Measurements from ENCODE around the gene SLC49A3. TPM values are rescaled to one million over a fixed set of nuclear protein-coding genes. Genes with fewer than 3 reads are reported as not detected.

Gene SLC49A3
- polyA plus RNA-seq, 1 donor (not counting 4 experiments of a cell fraction or from before 2014, with no cell fraction given) = 0.04 TPM

DNA sequence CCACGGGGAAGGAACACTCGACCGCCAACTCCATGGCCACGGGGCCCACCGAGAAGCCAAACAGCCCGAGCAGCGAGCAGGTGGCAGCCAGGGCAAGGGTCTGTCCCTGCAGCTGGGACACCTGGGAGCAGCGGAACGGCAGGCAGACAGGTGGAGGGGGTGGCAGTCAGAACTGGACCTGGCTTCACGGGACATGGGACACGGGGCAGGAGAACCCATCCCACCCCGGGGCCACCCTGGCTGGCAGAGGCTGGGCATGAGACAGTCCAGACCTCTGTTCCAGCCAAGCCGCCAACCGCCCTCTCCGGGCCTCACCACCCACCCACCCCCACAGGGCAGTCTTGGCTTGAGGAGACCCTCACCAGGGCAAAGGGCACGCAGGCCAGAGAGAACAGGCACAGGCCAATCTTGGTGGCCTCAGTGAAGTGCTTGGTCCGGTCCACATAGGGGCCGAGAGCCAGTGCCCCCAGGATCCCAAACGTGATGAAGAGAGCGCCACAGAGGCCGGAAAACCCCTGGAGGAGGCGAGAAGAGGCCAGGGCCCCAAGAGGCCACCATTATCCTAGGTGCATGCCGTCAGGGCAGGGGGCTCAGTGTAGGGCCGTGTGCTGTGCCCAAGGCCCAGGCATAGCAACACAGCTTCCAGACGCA lies 5.6 kb downstream of the SLC49A3 start:
- Histone ChIP-seq H3K9me1 (ENCODE audit: control insufficient read depth, extremely low read depth, insufficient read depth, low read length) (no peaks in the 10 kb centered on the region), H3K9me3 (ENCODE audit: control insufficient read depth, low read depth, low read length) (no peaks in the 10 kb centered on the region), H3K9ac (ENCODE audit: control insufficient read depth, extremely low read depth, insufficient read depth, low read length) (no peak overlapping the region), H3K4me2 (ENCODE audit: control insufficient read depth, extremely low read depth, insufficient read depth, low read depth, low read length) (no peak overlapping the region), H3K79me2 (ENCODE audit: control insufficient read depth, insufficient read depth, low read length) (no peaks in the 10 kb centered on the region), H3K36me3 (ENCODE audit: control insufficient read depth in 2 of 2, extremely low read depth in 1 of 2, insufficient read depth in 2 of 2, low read length in 2 of 2) (no peaks in the 10 kb centered on the region), H4K20me1 (ENCODE audit: control insufficient read depth, extremely low read depth, insufficient read depth, low read length) (peaks cover 4% of the 10 kb centered on the region), H3K4me3 (ENCODE audit: control insufficient read depth in 2 of 3, extremely low read depth in 1 of 3, insufficient read depth in 2 of 3, low read depth in 1 of 3, low read length in 3 of 3) (no peak overlapping the region), H2AFZ (ENCODE audit: control insufficient read depth, low read length) (no peak overlapping the region), H3K27ac (ENCODE audit: control insufficient read depth, insufficient read depth, low read length) (no peak overlapping the region), H3K4me1 (ENCODE audit: control insufficient read depth, extremely low read depth, insufficient read depth, low read length) (peaks cover 8% of the 10 kb centered on the region), H3K27me3 (ENCODE audit: control insufficient read depth, extremely low read depth, insufficient read depth, low read length) (peaks cover 17% of the 10 kb centered on the region)
- DNase-seq (ENCODE audit: low read depth, low spot score) (no peak), FAIRE-seq (no peak)
- dilution Hi-C loops (cut with MboI; ENCODE audit: extremely low pct_ligation_motif_present, low sequenced_read_pairs) = no loop called here
- TF ChIP-seq, protein P1, sequence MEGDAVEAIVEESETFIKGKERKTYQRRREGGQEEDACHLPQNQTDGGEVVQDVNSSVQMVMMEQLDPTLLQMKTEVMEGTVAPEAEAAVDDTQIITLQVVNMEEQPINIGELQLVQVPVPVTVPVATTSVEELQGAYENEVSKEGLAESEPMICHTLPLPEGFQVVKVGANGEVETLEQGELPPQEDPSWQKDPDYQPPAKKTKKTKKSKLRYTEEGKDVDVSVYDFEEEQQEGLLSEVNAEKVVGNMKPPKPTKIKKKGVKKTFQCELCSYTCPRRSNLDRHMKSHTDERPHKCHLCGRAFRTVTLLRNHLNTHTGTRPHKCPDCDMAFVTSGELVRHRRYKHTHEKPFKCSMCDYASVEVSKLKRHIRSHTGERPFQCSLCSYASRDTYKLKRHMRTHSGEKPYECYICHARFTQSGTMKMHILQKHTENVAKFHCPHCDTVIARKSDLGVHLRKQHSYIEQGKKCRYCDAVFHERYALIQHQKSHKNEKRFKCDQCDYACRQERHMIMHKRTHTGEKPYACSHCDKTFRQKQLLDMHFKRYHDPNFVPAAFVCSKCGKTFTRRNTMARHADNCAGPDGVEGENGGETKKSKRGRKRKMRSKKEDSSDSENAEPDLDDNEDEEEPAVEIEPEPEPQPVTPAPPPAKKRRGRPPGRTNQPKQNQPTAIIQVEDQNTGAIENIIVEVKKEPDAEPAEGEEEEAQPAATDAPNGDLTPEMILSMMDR (optimal IDR thresholded peaks at IDR 0.05 in 1 of 3, IDR thresholded peaks at IDR 0.05 in 1 of 3, conservative IDR thresholded peaks at IDR 0.05 in 1 of 3; ENCODE audit: extremely low read depth in 1 of 3, insufficient read depth in 2 of 3, low read length in 3 of 3) = no peak
- no peak for TF ChIP-seq EZH2 (IDR thresholded peaks at IDR 0.05; ENCODE audit: low read length)

DNA sequence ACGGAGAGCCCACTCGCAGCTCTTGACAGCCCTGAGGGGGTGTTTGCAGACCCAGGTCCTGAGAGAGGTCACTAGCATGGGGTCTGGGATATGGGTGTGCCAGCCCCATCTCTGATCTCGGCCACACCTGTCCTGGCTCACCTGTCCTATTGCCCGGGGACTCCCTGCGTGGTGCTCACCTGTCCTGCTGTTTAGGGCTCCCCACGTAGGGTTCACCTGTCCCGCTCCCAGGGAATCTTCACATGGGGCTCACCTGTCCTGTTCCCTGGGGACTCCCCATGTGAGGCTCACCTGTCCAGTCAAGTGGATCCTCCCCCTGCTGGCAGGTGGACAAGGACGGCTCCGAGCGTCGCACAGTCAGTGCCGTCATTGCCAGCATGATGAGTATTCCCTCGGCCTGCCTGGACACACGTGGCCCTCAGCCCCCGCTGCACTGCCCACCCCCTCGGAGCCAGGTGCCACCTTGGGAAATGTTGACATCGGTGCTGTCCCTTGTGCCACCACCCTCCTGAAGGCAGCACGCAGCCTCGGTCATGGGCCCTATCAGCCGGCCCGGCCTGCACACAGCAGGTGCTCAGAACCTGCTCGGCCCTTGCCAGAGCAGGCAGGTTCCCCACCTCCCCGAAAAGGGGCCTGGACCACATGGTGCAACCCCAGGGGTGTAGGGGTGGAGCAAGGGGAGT lies 6.3 kb downstream of the SLC49A3 start:
- dilution Hi-C loops (cut with MboI; ENCODE audit: extremely low pct_ligation_motif_present, low sequenced_read_pairs) = no loop called here
- TF ChIP-seq, protein P1 (optimal IDR thresholded peaks at IDR 0.05 in 1 of 3, IDR thresholded peaks at IDR 0.05 in 1 of 3, conservative IDR thresholded peaks at IDR 0.05 in 1 of 3; ENCODE audit: extremely low read depth in 1 of 3, insufficient read depth in 2 of 3, low read length in 3 of 3) = no peak
- no peak for TF ChIP-seq EZH2 (IDR thresholded peaks at IDR 0.05; ENCODE audit: low read length)
- no peak for FAIRE-seq
- Histone ChIP-seq H3K9me3 (ENCODE audit: control insufficient read depth, low read depth, low read length) (no peaks in the 10 kb centered on the region), H3K4me3 (ENCODE audit: control insufficient read depth in 2 of 3, extremely low read depth in 1 of 3, insufficient read depth in 2 of 3, low read depth in 1 of 3, low read length in 3 of 3) (no peak overlapping the region), H3K36me3 (ENCODE audit: control insufficient read depth in 2 of 2, extremely low read depth in 1 of 2, insufficient read depth in 2 of 2, low read length in 2 of 2) (no peaks in the 10 kb centered on the region), H3K27ac (ENCODE audit: control insufficient read depth, insufficient read depth, low read length) (no peak overlapping the region), H3K9ac (ENCODE audit: control insufficient read depth, extremely low read depth, insufficient read depth, low read length) (no peak overlapping the region), H3K4me1 (ENCODE audit: control insufficient read depth, extremely low read depth, insufficient read depth, low read length) (peaks cover 14% of the 10 kb centered on the region), H3K79me2 (ENCODE audit: control insufficient read depth, insufficient read depth, low read length) (no peaks in the 10 kb centered on the region), H3K4me2 (ENCODE audit: control insufficient read depth, extremely low read depth, insufficient read depth, low read depth, low read length) (no peak overlapping the region), H2AFZ (ENCODE audit: control insufficient read depth, low read length) (no peak overlapping the region), H3K27me3 (ENCODE audit: control insufficient read depth, extremely low read depth, insufficient read depth, low read length) (peaks cover 12% of the 10 kb centered on the region), H3K9me1 (ENCODE audit: control insufficient read depth, extremely low read depth, insufficient read depth, low read length) (no peaks in the 10 kb centered on the region), H4K20me1 (ENCODE audit: control insufficient read depth, extremely low read depth, insufficient read depth, low read length) (peaks cover 4% of the 10 kb centered on the region)
- DNase-seq (ENCODE audit: low read depth, low spot score) = no peak
